ENCODE data around the gene GRK5. TPM values are rescaled to one million over a fixed set of nuclear protein-coding genes. Genes with fewer than 3 reads are reported as not detected.

The GRK5 gene
- total RNA-seq, 2 donors from 2014 or later: 3.4 to 4.9 TPM

- ATAC-seq (peak; percentile 50), DNase-seq (peak in 3 of 4 donors; percentile 33 to 61 (median 45))
- Histone ChIP-seq H3K27me3 (no peaks in the 10 kb centered on the region), H3K36me3 (replicated peaks in 1 of 2; ENCODE audit: insufficient read depth in 1 of 2, low read depth in 2 of 2) (no peaks in the 10 kb centered on the region), H3K4me1 (peaks cover 43% of the 10 kb centered on the region), H3K4me3 (no peak overlapping the region), H3K9me3 (no peaks in the 10 kb centered on the region), H3K27ac (no peak overlapping the region)
- TF ChIP-seq POLR2A (IDR thresholded peaks at IDR 0.05): no peak
- TF ChIP-seq, protein P1, sequence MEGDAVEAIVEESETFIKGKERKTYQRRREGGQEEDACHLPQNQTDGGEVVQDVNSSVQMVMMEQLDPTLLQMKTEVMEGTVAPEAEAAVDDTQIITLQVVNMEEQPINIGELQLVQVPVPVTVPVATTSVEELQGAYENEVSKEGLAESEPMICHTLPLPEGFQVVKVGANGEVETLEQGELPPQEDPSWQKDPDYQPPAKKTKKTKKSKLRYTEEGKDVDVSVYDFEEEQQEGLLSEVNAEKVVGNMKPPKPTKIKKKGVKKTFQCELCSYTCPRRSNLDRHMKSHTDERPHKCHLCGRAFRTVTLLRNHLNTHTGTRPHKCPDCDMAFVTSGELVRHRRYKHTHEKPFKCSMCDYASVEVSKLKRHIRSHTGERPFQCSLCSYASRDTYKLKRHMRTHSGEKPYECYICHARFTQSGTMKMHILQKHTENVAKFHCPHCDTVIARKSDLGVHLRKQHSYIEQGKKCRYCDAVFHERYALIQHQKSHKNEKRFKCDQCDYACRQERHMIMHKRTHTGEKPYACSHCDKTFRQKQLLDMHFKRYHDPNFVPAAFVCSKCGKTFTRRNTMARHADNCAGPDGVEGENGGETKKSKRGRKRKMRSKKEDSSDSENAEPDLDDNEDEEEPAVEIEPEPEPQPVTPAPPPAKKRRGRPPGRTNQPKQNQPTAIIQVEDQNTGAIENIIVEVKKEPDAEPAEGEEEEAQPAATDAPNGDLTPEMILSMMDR (IDR thresholded peaks at IDR 0.05): no peak
- 75% methylated on average over 3 of the region's 3 CpGs; no CpG with 5 or more reads in 1 of the 2 donors for WGBS, 2 donors
- intact Hi-C loops (cut with DNase I): no loop called here
Measured at GRCh38 chr10:119303886-119304285, 96.5 kb downstream of the GRK5 start.

GRCh38 chr10:119304541-119304940 is 97.2 kb downstream of the GRK5 start:
- intact Hi-C loops (cut with DNase I): no loop called here
- H3K9me3 ChIP-seq: no peaks in the 10 kb centered on the region
- DNase-seq (no peak), ATAC-seq (no peak)
- no peaks in the 10 kb centered on the region for H3K27me3 ChIP-seq
- H3K27ac ChIP-seq: no peak overlapping the region
- 89 to 94% methylated on average over 8 of the region's 8 CpGs for WGBS, 2 donors
- H3K4me1 ChIP-seq: peaks cover 43% of the 10 kb centered on the region
- H3K4me3 ChIP-seq: no peak overlapping the region
- TF ChIP-seq, protein P1 (IDR thresholded peaks at IDR 0.05): no peak
- TF ChIP-seq POLR2A (IDR thresholded peaks at IDR 0.05): no peak
- no peaks in the 10 kb centered on the region for H3K36me3 ChIP-seq (replicated peaks in 1 of 2; ENCODE audit: insufficient read depth in 1 of 2, low read depth in 2 of 2)

DNA sequence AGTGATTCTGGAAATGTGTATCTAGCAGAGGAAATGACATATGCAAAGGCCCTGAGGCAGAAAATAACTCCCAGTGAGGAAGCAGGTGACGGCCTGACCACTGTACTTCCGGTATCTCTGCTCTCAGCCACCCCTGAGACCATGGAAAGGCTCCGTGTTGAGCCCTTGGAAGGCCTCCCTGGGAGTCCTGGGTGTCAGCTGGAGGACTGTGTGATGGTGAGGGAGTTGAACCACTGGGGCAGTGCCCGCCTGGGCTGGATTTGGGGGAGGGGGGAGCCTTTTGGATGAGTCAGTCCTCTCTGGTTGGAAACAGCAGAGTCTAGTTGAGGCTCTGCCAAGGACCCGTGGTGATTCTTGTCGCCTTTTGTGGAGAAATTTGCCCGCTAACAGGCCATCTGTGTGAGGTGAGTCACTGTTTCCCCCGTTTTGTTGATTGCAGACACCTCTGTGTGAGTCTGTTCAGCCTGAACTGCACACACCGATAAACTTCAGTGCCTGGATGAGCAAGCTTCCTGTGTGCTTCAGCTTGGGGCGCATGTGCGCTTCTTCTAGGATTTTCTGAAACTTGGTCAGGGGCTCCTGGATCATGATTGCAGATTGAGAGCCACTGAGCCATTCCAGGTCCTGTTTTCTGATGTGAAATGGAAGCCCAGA is 98.6 kb downstream of the GRK5 start:
- TF ChIP-seq POLR2A (IDR thresholded peaks at IDR 0.05): no peak
- TF ChIP-seq, protein P1 (IDR thresholded peaks at IDR 0.05): no peak
- peak in 2 of 4 donors; percentile 52 to 56 for DNase-seq
- no peak overlapping the region for H3K4me3 ChIP-seq
- no peaks in the 10 kb centered on the region for H3K27me3 ChIP-seq
- intact Hi-C loops (cut with DNase I): no loop called here
- H3K36me3 ChIP-seq (replicated peaks in 1 of 2; ENCODE audit: insufficient read depth in 1 of 2, low read depth in 2 of 2): no peaks in the 10 kb centered on the region
- no peak for ATAC-seq
- 68 to 75% methylated on average over 11 of the region's 11 CpGs for WGBS, 2 donors
- peak overlapping the region in 1 of 4 donors; percentile 27 for H3K27ac ChIP-seq
- peaks cover 31% of the 10 kb centered on the region for H3K4me1 ChIP-seq
- H3K9me3 ChIP-seq: no peaks in the 10 kb centered on the region

GRCh38 chr10:119306514-119306951 is 99.2 kb downstream of the GRK5 start:
- DNase-seq: no peak
- Histone ChIP-seq H3K36me3 (replicated peaks in 1 of 2; ENCODE audit: insufficient read depth in 1 of 2, low read depth in 2 of 2) (no peaks in the 10 kb centered on the region), H3K27me3 (no peaks in the 10 kb centered on the region), H3K9me3 (no peaks in the 10 kb centered on the region), H3K27ac (no peak overlapping the region), H3K4me1 (peaks cover 26% of the 10 kb centered on the region), H3K4me3 (no peak overlapping the region)
- intact Hi-C loops (cut with DNase I): no loop called here
- ATAC-seq: no peak
- TF ChIP-seq, protein P1 (IDR thresholded peaks at IDR 0.05): no peak
- no peak for TF ChIP-seq POLR2A (IDR thresholded peaks at IDR 0.05)
- WGBS, 2 donors: 62 to 92% methylated on average over 5 to 9 of the region's 9 CpGs

GRCh38 chr10:119306986-119307392 is 99.6 kb downstream of the GRK5 start:
- WGBS, 2 donors: 86 to 94% methylated on average over 4 of the region's 4 CpGs
- Histone ChIP-seq H3K27ac (no peak overlapping the region), H3K9me3 (no peaks in the 10 kb centered on the region), H3K27me3 (no peaks in the 10 kb centered on the region), H3K4me1 (peaks cover 21% of the 10 kb centered on the region), H3K4me3 (no peak overlapping the region), H3K36me3 (replicated peaks in 1 of 2; ENCODE audit: insufficient read depth in 1 of 2, low read depth in 2 of 2) (no peaks in the 10 kb centered on the region)
- no peak for DNase-seq
- TF ChIP-seq POLR2A (IDR thresholded peaks at IDR 0.05): no peak
- TF ChIP-seq, protein P1 (IDR thresholded peaks at IDR 0.05): no peak
- intact Hi-C loops (cut with DNase I): no loop called here
- ATAC-seq: no peak
